ENCODE results near the gene MT1HL1. TPM values are rescaled to one million over a fixed set of nuclear protein-coding genes. Genes with fewer than 3 reads are reported as not detected.

The MT1HL1 gene
- total and polyA plus RNA-seq, 7 experiments from 2014 or later, result not detected

DNA sequence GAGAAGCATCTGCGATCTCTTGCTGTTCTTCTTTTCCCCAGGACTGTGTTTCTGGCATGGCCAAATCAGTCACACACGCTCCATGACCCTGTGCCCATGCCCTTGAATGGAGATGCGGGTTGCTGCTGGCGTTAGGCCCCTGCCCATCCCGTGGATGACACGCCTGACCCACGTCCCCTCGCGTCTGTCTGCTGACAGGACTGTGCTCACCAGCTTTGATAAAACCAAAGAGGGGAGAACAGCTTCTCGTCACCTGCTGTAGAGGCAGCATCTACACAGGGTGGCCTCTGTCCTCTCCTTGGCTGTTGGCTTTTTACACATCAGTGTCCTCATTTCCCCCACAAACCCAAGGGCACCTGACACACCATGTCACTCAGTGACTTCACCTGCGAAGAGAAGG lies 6.9 kb downstream of the MT1HL1 start:
- Histone ChIP-seq H3K9me3 (ENCODE audit: control insufficient read depth in 2 of 3, low read length in 3 of 3) (no peaks in the 10 kb centered on the region), H3K36me3 (ENCODE audit: control insufficient read depth in 2 of 3, insufficient read depth in 3 of 3, low read length in 3 of 3) (no peaks in the 10 kb centered on the region), H3K27me3 (ENCODE audit: control insufficient read depth in 2 of 2, insufficient read depth in 2 of 2, low read length in 2 of 2) (no peaks in the 10 kb centered on the region), H3K4me3 (ENCODE audit: low read length) (no peak overlapping the region), H3K27ac (ENCODE audit: low read depth, low read length) (no peak overlapping the region), H3K4me1 (ENCODE audit: control insufficient read depth in 2 of 2, insufficient read depth in 2 of 2, low read length in 2 of 2) (no peaks in the 10 kb centered on the region)
- Mint-ChIP-seq H3K27ac (no peak overlapping the region), H3K27me3 (peaks cover 0 to 36% (median 5%) of the 10 kb centered on the region in 5 donors), H3K4me1 (peaks cover 0 to 2% (median 0%) of the 10 kb centered on the region in 7 donors), H3K36me3 (no peaks in the 10 kb centered on the region), H3K4me3 (no peak overlapping the region), H3K9me3 (peaks cover 0 to 4% (median 0%) of the 10 kb centered on the region in 11 donors)
- intact Hi-C loops (cut with micrococcal nuclease), result no loop called here
- ChIA-PET POLR2A (no interaction called here), CTCF (no interaction called here)
- DNase-seq, result no peak
- ATAC-seq, result no peak

- Histone ChIP-seq H3K9me3 (ENCODE audit: control insufficient read depth in 2 of 3, low read length in 3 of 3) (no peaks in the 10 kb centered on the region), H3K36me3 (ENCODE audit: control insufficient read depth in 2 of 3, insufficient read depth in 3 of 3, low read length in 3 of 3) (no peaks in the 10 kb centered on the region), H3K4me1 (ENCODE audit: control insufficient read depth in 2 of 2, insufficient read depth in 2 of 2, low read length in 2 of 2) (no peaks in the 10 kb centered on the region), H3K27me3 (ENCODE audit: control insufficient read depth in 2 of 2, insufficient read depth in 2 of 2, low read length in 2 of 2) (no peaks in the 10 kb centered on the region), H3K27ac (ENCODE audit: low read depth, low read length) (no peak overlapping the region), H3K4me3 (ENCODE audit: low read length) (no peak overlapping the region)
- Mint-ChIP-seq H3K4me3 (no peak overlapping the region), H3K4me1 (no peaks in the 10 kb centered on the region), H3K27me3 (peaks cover 0 to 33% (median 6%) of the 10 kb centered on the region in 5 donors), H3K9me3 (peaks cover 4 to 23% (median 13%) of the 10 kb centered on the region in 11 donors), H3K36me3 (no peaks in the 10 kb centered on the region), H3K27ac (no peak overlapping the region)
- ChIA-PET CTCF (no interaction called here), POLR2A (interaction anchor here (0.6 kb wide), 1 partner anchor 20 kb away, joined by 3 read pairs; no protein-coding TSS in a partner anchor)
- intact Hi-C loops (cut with micrococcal nuclease), result no loop called here
- no peak for ATAC-seq
- DNase-seq, result no peak
These were observed 9.8 kb downstream of the MT1HL1 start for GRCh38 chr1:236994450-236994849.

DNA sequence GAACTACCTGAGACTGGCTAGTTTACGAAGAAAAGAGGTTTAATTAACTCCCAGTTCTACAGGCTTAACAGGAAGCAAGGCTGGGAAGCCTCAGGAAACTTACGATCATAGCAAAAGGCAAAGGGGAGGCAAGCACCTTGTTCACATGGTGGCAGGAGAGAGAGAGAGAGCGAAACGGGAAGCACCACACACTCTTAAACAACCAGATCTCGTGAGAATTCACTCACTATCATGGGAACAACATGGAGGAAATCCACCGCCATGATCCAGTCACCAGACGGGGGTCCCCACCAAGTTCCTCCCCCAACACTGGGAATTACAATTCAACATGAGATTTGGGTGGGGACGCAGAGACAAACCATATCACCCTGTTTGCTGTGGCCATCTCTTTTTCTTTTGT lies 11.8 kb downstream of the MT1HL1 start:
- H3K27ac Mint-ChIP-seq, result no peak overlapping the region
- H3K4me3 Mint-ChIP-seq, result no peak overlapping the region
- no peaks in the 10 kb centered on the region for H3K9me3 ChIP-seq (ENCODE audit: control insufficient read depth in 2 of 3, low read length in 3 of 3)
- no peaks in the 10 kb centered on the region for H3K36me3 ChIP-seq (ENCODE audit: control insufficient read depth in 2 of 3, insufficient read depth in 3 of 3, low read length in 3 of 3)
- peaks cover 4 to 36% (median 13%) of the 10 kb centered on the region in 11 donors for H3K9me3 Mint-ChIP-seq
- POLR2A ChIA-PET, result no interaction called here
- no peak overlapping the region for H3K27ac ChIP-seq (ENCODE audit: low read depth, low read length)
- CTCF ChIA-PET, result no interaction called here
- no peaks in the 10 kb centered on the region for H3K36me3 Mint-ChIP-seq
- peaks cover 0 to 3% of the 10 kb centered on the region in 2 donors for H3K27me3 ChIP-seq (ENCODE audit: control insufficient read depth in 2 of 2, insufficient read depth in 2 of 2, low read length in 2 of 2)
- intact Hi-C loops (cut with micrococcal nuclease), result no loop called here
- H3K27me3 Mint-ChIP-seq, result peaks cover 0 to 30% (median 6%) of the 10 kb centered on the region in 5 donors
- DNase-seq, result no peak
- H3K4me1 ChIP-seq (ENCODE audit: control insufficient read depth in 2 of 2, insufficient read depth in 2 of 2, low read length in 2 of 2), result no peaks in the 10 kb centered on the region
- H3K4me1 Mint-ChIP-seq, result no peaks in the 10 kb centered on the region
- no peak for ATAC-seq
- no peak overlapping the region for H3K4me3 ChIP-seq (ENCODE audit: low read length)

DNA sequence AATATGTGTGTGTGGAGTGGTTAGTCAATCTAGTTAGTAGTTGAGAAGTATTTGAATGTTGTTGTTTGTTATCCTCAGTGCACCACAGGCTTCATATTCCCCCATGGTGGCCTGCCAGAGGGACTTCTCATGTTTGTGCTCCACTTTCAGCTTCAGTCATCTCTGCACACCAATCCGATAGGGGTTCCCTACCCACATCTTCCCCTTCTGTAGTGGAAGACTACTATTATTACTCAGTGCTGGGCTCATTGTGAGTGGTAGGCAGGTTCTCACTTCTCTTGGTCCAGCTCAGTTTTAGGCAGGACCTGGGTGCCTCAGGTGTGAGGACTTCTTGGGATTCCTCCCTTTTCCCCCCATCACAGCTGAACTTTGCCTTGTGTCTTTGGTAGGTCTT lies 14.2 kb downstream of the MT1HL1 start:
- H3K36me3 ChIP-seq (ENCODE audit: control insufficient read depth in 2 of 3, insufficient read depth in 3 of 3, low read length in 3 of 3), result no peaks in the 10 kb centered on the region
- H3K9me3 ChIP-seq (ENCODE audit: control insufficient read depth in 2 of 3, low read length in 3 of 3), result no peaks in the 10 kb centered on the region
- H3K4me3 ChIP-seq (ENCODE audit: low read length), result no peak overlapping the region
- no peaks in the 10 kb centered on the region for H3K4me1 ChIP-seq (ENCODE audit: control insufficient read depth in 2 of 2, insufficient read depth in 2 of 2, low read length in 2 of 2)
- Mint-ChIP-seq H3K9me3 (peaks cover 4 to 40% (median 17%) of the 10 kb centered on the region in 11 donors), H3K27ac (no peak overlapping the region), H3K4me1 (no peaks in the 10 kb centered on the region), H3K27me3 (peaks cover 0 to 30% (median 6%) of the 10 kb centered on the region in 5 donors), H3K4me3 (no peak overlapping the region), H3K36me3 (peaks cover 0 to 4% (median 0%) of the 10 kb centered on the region in 5 donors)
- DNase-seq (no peak), ATAC-seq (no peak)
- H3K27me3 ChIP-seq (ENCODE audit: control insufficient read depth in 2 of 2, insufficient read depth in 2 of 2, low read length in 2 of 2), result peaks cover 0 to 3% of the 10 kb centered on the region in 2 donors
- intact Hi-C loops (cut with micrococcal nuclease), result no loop called here
- ChIA-PET POLR2A (no interaction called here), CTCF (no interaction called here)
- no peak overlapping the region for H3K27ac ChIP-seq (ENCODE audit: low read depth, low read length)

DNA sequence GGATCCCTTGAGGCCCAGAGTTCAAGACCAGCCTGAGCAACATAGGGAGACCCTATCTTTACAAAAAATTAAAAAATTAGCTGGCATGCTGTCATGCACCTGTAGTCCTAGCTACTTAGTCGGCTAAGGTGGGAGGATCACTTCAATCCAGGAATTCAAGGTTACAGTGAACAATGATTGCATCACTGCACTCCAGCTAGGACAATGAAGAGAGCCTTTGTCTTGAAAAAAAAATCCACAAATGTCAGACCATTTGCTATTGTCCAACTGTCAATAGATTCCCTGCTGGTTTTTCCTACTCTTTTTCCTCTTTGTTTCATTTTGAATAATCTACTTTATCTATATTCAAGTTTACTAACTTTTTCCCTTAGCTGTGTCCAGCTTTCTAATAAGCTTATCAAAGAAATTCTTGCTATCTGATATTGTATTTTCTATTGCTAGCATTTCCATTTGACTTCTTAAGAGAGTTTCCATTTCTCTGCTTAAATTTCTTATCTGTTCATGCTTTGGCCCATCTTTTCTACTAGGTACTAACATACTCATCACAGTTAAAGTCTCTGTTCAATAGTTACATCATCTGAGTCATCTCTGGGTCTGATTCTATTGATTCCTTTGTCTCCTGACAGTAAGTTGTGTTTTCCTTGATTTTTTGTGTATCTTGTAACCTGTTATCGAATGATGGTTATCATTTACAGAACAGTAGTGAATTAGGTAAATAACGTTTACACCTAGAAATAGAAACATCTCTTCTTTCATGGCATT lies 14.8 kb downstream of the MT1HL1 start:
- H3K4me1 Mint-ChIP-seq, result no peaks in the 10 kb centered on the region
- no peaks in the 10 kb centered on the region for H3K9me3 ChIP-seq (ENCODE audit: control insufficient read depth in 2 of 3, low read length in 3 of 3)
- H3K4me3 Mint-ChIP-seq, result no peak overlapping the region
- peaks cover 0 to 25% (median 6%) of the 10 kb centered on the region in 5 donors for H3K27me3 Mint-ChIP-seq
- no peak overlapping the region for H3K27ac Mint-ChIP-seq
- CTCF ChIA-PET, result no interaction called here
- intact Hi-C loops (cut with micrococcal nuclease), result no loop called here
- no peak overlapping the region for H3K4me3 ChIP-seq (ENCODE audit: low read length)
- no peak overlapping the region for H3K27ac ChIP-seq (ENCODE audit: low read depth, low read length)
- peaks cover 0 to 4% (median 0%) of the 10 kb centered on the region in 5 donors for H3K36me3 Mint-ChIP-seq
- DNase-seq (no peak), ATAC-seq (no peak)
- peaks cover 0 to 3% of the 10 kb centered on the region in 2 donors for H3K27me3 ChIP-seq (ENCODE audit: control insufficient read depth in 2 of 2, insufficient read depth in 2 of 2, low read length in 2 of 2)
- POLR2A ChIA-PET, result no interaction called here
- no peaks in the 10 kb centered on the region for H3K4me1 ChIP-seq (ENCODE audit: control insufficient read depth in 2 of 2, insufficient read depth in 2 of 2, low read length in 2 of 2)
- peaks cover 4 to 40% (median 17%) of the 10 kb centered on the region in 11 donors for H3K9me3 Mint-ChIP-seq
- H3K36me3 ChIP-seq (ENCODE audit: control insufficient read depth in 2 of 3, insufficient read depth in 3 of 3, low read length in 3 of 3), result no peaks in the 10 kb centered on the region

DNA sequence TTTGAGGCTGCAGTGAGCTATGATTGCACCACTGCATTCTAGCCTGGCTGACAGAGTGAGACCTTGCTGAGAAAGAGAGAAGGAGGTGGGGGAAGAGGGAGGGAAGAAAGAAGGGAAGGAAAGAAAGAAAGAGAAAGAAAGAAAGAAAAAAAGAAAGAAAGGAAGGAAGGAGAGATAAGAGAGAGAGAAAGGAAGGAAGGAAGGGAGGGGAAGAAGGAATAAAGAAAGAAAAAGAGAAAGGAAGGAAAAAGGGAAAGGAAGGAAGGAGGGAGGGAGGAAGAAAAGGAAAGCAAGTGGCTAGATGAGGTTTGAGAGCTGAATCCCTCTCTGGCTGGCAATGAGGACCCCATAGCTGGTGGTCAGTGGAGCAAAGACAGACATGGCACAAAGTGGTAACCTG lies 20.4 kb downstream of the MT1HL1 start:
- Mint-ChIP-seq H3K36me3 (peaks cover 0 to 4% (median 0%) of the 10 kb centered on the region in 5 donors), H3K4me3 (no peak overlapping the region), H3K9me3 (peaks cover 0 to 12% (median 4%) of the 10 kb centered on the region in 11 donors), H3K27me3 (peaks cover 0 to 9% (median 0%) of the 10 kb centered on the region in 5 donors), H3K27ac (no peak overlapping the region), H3K4me1 (no peaks in the 10 kb centered on the region)
- ChIA-PET POLR2A (no interaction called here), CTCF (no interaction called here)
- intact Hi-C loops (cut with micrococcal nuclease), result no loop called here
- no peak for DNase-seq
- H3K4me3 ChIP-seq (ENCODE audit: low read length), result no peak overlapping the region
- H3K9me3 ChIP-seq (ENCODE audit: control insufficient read depth in 2 of 3, low read length in 3 of 3), result no peaks in the 10 kb centered on the region
- H3K27ac ChIP-seq (ENCODE audit: low read depth, low read length), result no peak overlapping the region
- no peaks in the 10 kb centered on the region for H3K27me3 ChIP-seq (ENCODE audit: control insufficient read depth in 2 of 2, insufficient read depth in 2 of 2, low read length in 2 of 2)
- no peak for ATAC-seq
- no peaks in the 10 kb centered on the region for H3K4me1 ChIP-seq (ENCODE audit: control insufficient read depth in 2 of 2, insufficient read depth in 2 of 2, low read length in 2 of 2)
- H3K36me3 ChIP-seq (ENCODE audit: control insufficient read depth in 2 of 3, insufficient read depth in 3 of 3, low read length in 3 of 3), result no peaks in the 10 kb centered on the region

DNA sequence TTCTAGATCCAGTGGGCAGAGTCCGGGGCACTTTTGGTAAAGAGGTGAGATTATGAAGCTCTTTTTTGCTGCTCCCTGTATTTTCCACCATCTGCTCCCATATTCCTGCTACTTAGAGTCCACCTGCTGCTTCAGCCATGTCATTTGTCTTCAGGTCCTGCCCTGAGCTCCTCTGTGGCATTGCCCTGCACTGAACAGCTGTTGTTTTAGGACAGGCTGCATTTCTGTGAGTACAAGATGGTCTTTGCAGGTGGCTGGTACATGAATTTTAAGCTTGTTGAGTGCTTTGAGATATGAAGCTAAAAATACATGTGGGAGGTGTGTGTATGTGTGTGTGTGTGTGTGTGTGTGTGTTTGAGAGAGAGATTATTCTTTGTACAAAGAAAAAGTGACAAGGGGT lies 21.9 kb downstream of the MT1HL1 start:
- Mint-ChIP-seq H3K36me3 (peaks cover 0 to 4% (median 0%) of the 10 kb centered on the region in 5 donors), H3K4me3 (no peak overlapping the region), H3K9me3 (peaks cover 0 to 10% (median 3%) of the 10 kb centered on the region in 11 donors), H3K27ac (no peak overlapping the region), H3K27me3 (peaks cover 0 to 9% (median 0%) of the 10 kb centered on the region in 5 donors), H3K4me1 (no peaks in the 10 kb centered on the region)
- ChIA-PET POLR2A (no interaction called here), CTCF (no interaction called here)
- no peak overlapping the region for H3K27ac ChIP-seq (ENCODE audit: low read depth, low read length)
- no peaks in the 10 kb centered on the region for H3K9me3 ChIP-seq (ENCODE audit: control insufficient read depth in 2 of 3, low read length in 3 of 3)
- H3K4me3 ChIP-seq (ENCODE audit: low read length), result no peak overlapping the region
- H3K4me1 ChIP-seq (ENCODE audit: control insufficient read depth in 2 of 2, insufficient read depth in 2 of 2, low read length in 2 of 2), result no peaks in the 10 kb centered on the region
- DNase-seq, result no peak
- intact Hi-C loops (cut with micrococcal nuclease), result no loop called here
- no peak for ATAC-seq
- no peaks in the 10 kb centered on the region for H3K36me3 ChIP-seq (ENCODE audit: control insufficient read depth in 2 of 3, insufficient read depth in 3 of 3, low read length in 3 of 3)
- no peaks in the 10 kb centered on the region for H3K27me3 ChIP-seq (ENCODE audit: control insufficient read depth in 2 of 2, insufficient read depth in 2 of 2, low read length in 2 of 2)
